ENCODE measurements around the gene ADGRG6.

The ADGRG6 gene

DNA sequence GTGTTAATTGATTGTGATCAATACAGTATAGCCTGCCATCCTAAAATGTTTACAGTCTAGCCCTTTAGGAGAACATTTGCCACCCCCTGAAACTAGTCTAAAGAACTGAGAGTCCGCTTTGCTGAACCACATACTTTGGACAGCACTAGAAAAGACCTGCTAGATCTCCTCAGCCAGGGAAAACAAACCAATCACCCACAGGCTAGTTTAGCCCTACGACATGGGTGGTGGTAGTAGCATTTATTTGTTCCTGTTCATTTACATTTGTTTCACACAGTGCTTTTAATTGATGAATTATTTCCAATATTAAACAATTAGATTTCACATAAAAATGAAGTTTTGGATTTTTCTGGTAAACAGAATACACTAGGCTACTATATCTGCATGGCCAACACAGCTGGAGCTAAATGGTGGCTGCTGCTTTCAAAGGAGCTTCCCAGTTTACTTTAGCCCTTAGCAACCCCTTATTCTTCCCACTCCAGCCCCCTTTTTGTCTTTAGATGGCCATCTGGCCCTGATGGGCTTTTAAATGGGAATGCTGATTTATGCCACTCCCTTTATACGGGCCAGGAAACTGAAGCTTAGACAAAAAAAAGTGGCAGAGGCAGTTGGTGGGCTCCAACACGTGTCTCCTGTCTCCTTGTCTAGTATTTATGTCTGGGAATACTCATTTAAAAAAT lies 72.4 kb downstream of the ADGRG6 start:
- H3K27me3 ChIP-seq (ENCODE audit: control insufficient read depth, insufficient read depth, low read length): no peaks in the 10 kb centered on the region
- H3K9me3 ChIP-seq (ENCODE audit: control insufficient read depth, insufficient read depth, low read length): no peaks in the 10 kb centered on the region
- H3K4me3 ChIP-seq (ENCODE audit: low read depth, low read length): no peak overlapping the region
- H3K4me1 ChIP-seq (ENCODE audit: control insufficient read depth, insufficient read depth, low read length): peaks cover 20% of the 10 kb centered on the region
- H3K9ac ChIP-seq (ENCODE audit: low read depth, low read length): no peak overlapping the region
- no peaks in the 10 kb centered on the region for H3K36me3 ChIP-seq (ENCODE audit: control insufficient read depth, insufficient read depth, low read length)

GRCh38 chr6:142374965-142375733 lies 73.3 kb downstream of the ADGRG6 start:
- no peak overlapping the region for H3K9ac ChIP-seq (ENCODE audit: low read depth, low read length)
- no peaks in the 10 kb centered on the region for H3K27me3 ChIP-seq (ENCODE audit: control insufficient read depth, insufficient read depth, low read length)
- H3K4me3 ChIP-seq (ENCODE audit: low read depth, low read length): no peak overlapping the region
- H3K4me1 ChIP-seq (ENCODE audit: control insufficient read depth, insufficient read depth, low read length): peaks cover 20% of the 10 kb centered on the region
- H3K9me3 ChIP-seq (ENCODE audit: control insufficient read depth, insufficient read depth, low read length): no peaks in the 10 kb centered on the region
- no peaks in the 10 kb centered on the region for H3K36me3 ChIP-seq (ENCODE audit: control insufficient read depth, insufficient read depth, low read length)

GRCh38 chr6:142376115-142376514 lies 74.3 kb downstream of the ADGRG6 start:
- Histone ChIP-seq H3K4me3 (ENCODE audit: low read depth, low read length) (no peak overlapping the region), H3K9me3 (ENCODE audit: control insufficient read depth, insufficient read depth, low read length) (no peaks in the 10 kb centered on the region), H3K9ac (ENCODE audit: low read depth, low read length) (no peak overlapping the region), H3K4me1 (ENCODE audit: control insufficient read depth, insufficient read depth, low read length) (peaks cover 20% of the 10 kb centered on the region), H3K36me3 (ENCODE audit: control insufficient read depth, insufficient read depth, low read length) (no peaks in the 10 kb centered on the region), H3K27me3 (ENCODE audit: control insufficient read depth, insufficient read depth, low read length) (no peaks in the 10 kb centered on the region)

- no peak overlapping the region for H3K9ac ChIP-seq (ENCODE audit: low read depth, low read length)
- no peaks in the 10 kb centered on the region for H3K27me3 ChIP-seq (ENCODE audit: control insufficient read depth, insufficient read depth, low read length)
- H3K36me3 ChIP-seq (ENCODE audit: control insufficient read depth, insufficient read depth, low read length): no peaks in the 10 kb centered on the region
- no peak overlapping the region for H3K4me3 ChIP-seq (ENCODE audit: low read depth, low read length)
- peaks cover 20% of the 10 kb centered on the region for H3K4me1 ChIP-seq (ENCODE audit: control insufficient read depth, insufficient read depth, low read length)
- H3K9me3 ChIP-seq (ENCODE audit: control insufficient read depth, insufficient read depth, low read length): no peaks in the 10 kb centered on the region
Measured at GRCh38 chr6:142376800-142377496, 75.1 kb downstream of the ADGRG6 start.

DNA sequence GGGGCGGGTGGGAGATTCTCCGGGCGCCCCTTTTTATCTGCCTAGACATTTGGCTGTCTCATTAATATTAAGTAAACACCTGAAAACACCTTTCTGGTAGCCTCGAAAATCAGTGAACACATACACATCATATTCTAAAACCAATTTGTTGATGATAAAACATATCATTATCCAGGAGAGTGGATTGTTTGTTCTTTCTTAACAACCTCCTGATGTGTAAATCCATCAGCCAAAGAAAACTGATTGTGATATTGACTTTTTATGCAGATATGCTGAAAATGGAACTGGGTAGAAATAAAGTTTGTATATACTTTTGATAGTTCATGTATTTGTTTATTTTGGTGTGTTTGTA lies 75.7 kb downstream of the ADGRG6 start:
- H3K9me3 ChIP-seq (ENCODE audit: control insufficient read depth, insufficient read depth, low read length): no peaks in the 10 kb centered on the region

DNA sequence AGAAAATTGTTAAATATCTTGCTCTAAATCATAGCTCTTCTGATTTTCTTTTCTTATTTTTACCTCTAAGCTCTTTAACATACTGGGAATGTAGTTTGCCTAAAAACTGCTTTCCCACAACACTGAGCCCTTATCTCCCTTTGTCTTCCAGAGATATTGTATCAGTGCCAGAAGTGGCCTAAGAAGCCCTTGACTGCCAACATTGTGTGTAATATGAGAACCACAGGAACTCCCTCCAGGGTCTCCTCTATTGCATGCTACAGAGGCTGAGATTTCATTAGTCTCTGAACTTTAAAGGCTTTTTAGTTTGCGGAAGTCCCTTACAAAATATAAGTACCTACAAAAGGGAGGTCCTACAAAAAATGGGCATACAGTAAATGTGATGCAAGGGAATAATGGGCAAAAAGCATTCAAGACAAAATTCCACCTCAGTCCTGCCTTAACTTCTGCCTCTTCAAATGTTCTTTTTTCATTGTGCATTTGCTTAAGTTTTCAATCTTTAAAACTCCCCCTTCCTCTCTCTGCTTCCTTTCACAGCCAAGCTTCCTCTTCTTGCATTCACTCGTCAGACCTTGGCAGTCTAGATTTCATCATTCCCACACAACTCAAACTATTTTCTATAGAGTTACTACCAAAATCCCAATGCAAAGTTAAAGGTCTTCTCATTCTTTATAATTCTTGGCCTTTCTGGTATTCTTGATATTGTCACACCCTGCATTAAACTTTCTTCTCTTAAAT lies 76.5 kb downstream of the ADGRG6 start:
- Histone ChIP-seq H3K27me3 (ENCODE audit: control insufficient read depth, insufficient read depth, low read length) (no peaks in the 10 kb centered on the region), H3K4me3 (ENCODE audit: low read depth, low read length) (no peak overlapping the region), H3K4me1 (ENCODE audit: control insufficient read depth, insufficient read depth, low read length) (peaks cover 20% of the 10 kb centered on the region), H3K36me3 (ENCODE audit: control insufficient read depth, insufficient read depth, low read length) (no peaks in the 10 kb centered on the region), H3K9me3 (ENCODE audit: control insufficient read depth, insufficient read depth, low read length) (no peaks in the 10 kb centered on the region), H3K9ac (ENCODE audit: low read depth, low read length) (no peak overlapping the region)

More for the DNA sequence above, 75.7 kb downstream of the ADGRG6 start:
- Histone ChIP-seq H3K36me3 (ENCODE audit: control insufficient read depth, insufficient read depth, low read length) (no peaks in the 10 kb centered on the region), H3K4me1 (ENCODE audit: control insufficient read depth, insufficient read depth, low read length) (peaks cover 20% of the 10 kb centered on the region), H3K9ac (ENCODE audit: low read depth, low read length) (no peak overlapping the region), H3K4me3 (ENCODE audit: low read depth, low read length) (no peak overlapping the region), H3K27me3 (ENCODE audit: control insufficient read depth, insufficient read depth, low read length) (no peaks in the 10 kb centered on the region)

- Histone ChIP-seq H3K36me3 (ENCODE audit: control insufficient read depth, insufficient read depth, low read length) (no peaks in the 10 kb centered on the region), H3K4me1 (ENCODE audit: control insufficient read depth, insufficient read depth, low read length) (peaks cover 13% of the 10 kb centered on the region), H3K27me3 (ENCODE audit: control insufficient read depth, insufficient read depth, low read length) (no peaks in the 10 kb centered on the region), H3K4me3 (ENCODE audit: low read depth, low read length) (no peak overlapping the region), H3K9ac (ENCODE audit: low read depth, low read length) (no peak overlapping the region), H3K9me3 (ENCODE audit: control insufficient read depth, insufficient read depth, low read length) (no peaks in the 10 kb centered on the region)
Measured at GRCh38 chr6:142380626-142381025, 78.8 kb downstream of the ADGRG6 start.

- Histone ChIP-seq H3K36me3 (ENCODE audit: control insufficient read depth, insufficient read depth, low read length) (no peaks in the 10 kb centered on the region), H3K9me3 (ENCODE audit: control insufficient read depth, insufficient read depth, low read length) (no peaks in the 10 kb centered on the region), H3K4me3 (ENCODE audit: low read depth, low read length) (no peak overlapping the region), H3K4me1 (ENCODE audit: control insufficient read depth, insufficient read depth, low read length) (peaks cover 13% of the 10 kb centered on the region), H3K27me3 (ENCODE audit: control insufficient read depth, insufficient read depth, low read length) (no peaks in the 10 kb centered on the region), H3K9ac (ENCODE audit: low read depth, low read length) (no peak overlapping the region)
Measured at GRCh38 chr6:142381181-142381580, 79.4 kb downstream of the ADGRG6 start.

DNA sequence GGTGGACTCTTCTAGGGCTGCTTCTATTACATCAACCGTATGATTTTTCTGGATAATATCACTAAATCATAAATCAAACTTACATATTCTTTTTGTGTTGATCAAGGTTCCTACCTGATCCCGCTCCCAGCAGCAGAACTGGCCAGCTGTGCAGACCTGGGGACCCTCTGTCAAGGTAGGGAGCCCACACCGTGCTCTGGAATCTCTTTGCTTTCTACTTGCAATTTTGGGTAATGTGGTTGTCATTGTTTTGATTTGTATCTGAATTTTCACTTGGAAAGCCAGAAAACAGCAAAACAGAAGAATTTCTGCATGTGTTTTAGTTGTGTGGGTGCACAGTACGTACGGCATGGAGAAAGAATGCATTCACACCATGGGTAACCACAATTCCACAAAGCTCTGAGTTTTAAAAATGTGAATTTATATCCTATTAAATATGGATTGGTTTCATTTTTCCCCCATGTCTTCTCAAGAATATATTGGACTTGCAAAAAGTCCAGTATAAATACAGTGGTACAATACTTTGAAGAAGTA lies 80.1 kb downstream of the ADGRG6 start:
- H3K9me3 ChIP-seq (ENCODE audit: control insufficient read depth, insufficient read depth, low read length): no peaks in the 10 kb centered on the region
- no peaks in the 10 kb centered on the region for H3K36me3 ChIP-seq (ENCODE audit: control insufficient read depth, insufficient read depth, low read length)
- H3K27me3 ChIP-seq (ENCODE audit: control insufficient read depth, insufficient read depth, low read length): no peaks in the 10 kb centered on the region
- H3K9ac ChIP-seq (ENCODE audit: low read depth, low read length): no peak overlapping the region
- no peak overlapping the region for H3K4me3 ChIP-seq (ENCODE audit: low read depth, low read length)
- peaks cover 11% of the 10 kb centered on the region for H3K4me1 ChIP-seq (ENCODE audit: control insufficient read depth, insufficient read depth, low read length)

DNA sequence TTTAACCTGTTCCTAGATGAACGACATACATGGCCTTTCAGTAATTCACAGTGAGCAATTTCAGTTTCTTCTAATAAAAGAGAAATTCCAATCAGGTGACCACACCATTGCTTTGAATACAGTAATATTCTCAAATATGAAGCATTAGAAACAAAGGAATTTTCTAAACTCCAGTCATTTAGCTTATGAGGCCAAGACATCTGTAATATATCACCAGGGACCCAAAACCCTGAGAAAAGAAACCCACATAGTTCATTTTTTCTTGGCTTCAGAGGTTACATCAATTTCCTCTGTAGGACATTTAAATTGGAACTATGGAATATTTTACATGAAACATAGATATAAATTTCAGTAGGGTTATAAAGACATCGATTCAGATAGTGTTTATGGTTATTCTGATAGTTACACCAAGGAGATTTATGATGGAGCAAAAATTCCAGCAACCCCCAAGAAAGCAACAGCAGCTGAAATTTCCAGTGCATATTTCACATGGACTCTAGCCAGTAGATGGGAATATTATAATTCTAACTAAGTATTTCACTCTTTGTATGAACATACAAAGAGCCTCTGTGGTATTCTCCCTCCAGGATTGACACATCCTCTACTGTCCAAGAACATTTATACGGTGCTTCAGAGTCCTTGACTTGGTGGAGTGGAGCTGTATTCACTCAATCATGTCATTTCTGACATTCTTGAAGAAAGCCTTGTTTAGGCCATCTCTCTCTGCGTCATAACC lies 82.9 kb downstream of the ADGRG6 start:
- Histone ChIP-seq H3K4me1 (ENCODE audit: control insufficient read depth, insufficient read depth, low read length) (no peaks in the 10 kb centered on the region), H3K9ac (ENCODE audit: low read depth, low read length) (no peak overlapping the region), H3K36me3 (ENCODE audit: control insufficient read depth, insufficient read depth, low read length) (no peaks in the 10 kb centered on the region), H3K4me3 (ENCODE audit: low read depth, low read length) (no peak overlapping the region), H3K9me3 (ENCODE audit: control insufficient read depth, insufficient read depth, low read length) (no peaks in the 10 kb centered on the region), H3K27me3 (ENCODE audit: control insufficient read depth, insufficient read depth, low read length) (no peaks in the 10 kb centered on the region)

- no peak overlapping the region for H3K9ac ChIP-seq (ENCODE audit: low read depth, low read length)
- H3K9me3 ChIP-seq (ENCODE audit: control insufficient read depth, insufficient read depth, low read length): no peaks in the 10 kb centered on the region
- no peaks in the 10 kb centered on the region for H3K4me1 ChIP-seq (ENCODE audit: control insufficient read depth, insufficient read depth, low read length)
- no peaks in the 10 kb centered on the region for H3K36me3 ChIP-seq (ENCODE audit: control insufficient read depth, insufficient read depth, low read length)
- no peaks in the 10 kb centered on the region for H3K27me3 ChIP-seq (ENCODE audit: control insufficient read depth, insufficient read depth, low read length)
- H3K4me3 ChIP-seq (ENCODE audit: low read depth, low read length): no peak overlapping the region
Measured at GRCh38 chr6:142385352-142385751, 83.5 kb downstream of the ADGRG6 start.

Data from iPS-15b (cell line).